ENCODE measurements around the gene PDZD7. TPM values are rescaled to one million over a fixed set of nuclear protein-coding genes. Genes with fewer than 3 reads are reported as not detected.
"Not testable (repeated sequence)": the region's sequence is repeated elsewhere in the genome, so short reads cannot be mapped to it uniquely, and the experiment has no call there.

Gene PDZD7
- total RNA-seq, 1 experiment from 2014 or later = 0.74 TPM

DNA sequence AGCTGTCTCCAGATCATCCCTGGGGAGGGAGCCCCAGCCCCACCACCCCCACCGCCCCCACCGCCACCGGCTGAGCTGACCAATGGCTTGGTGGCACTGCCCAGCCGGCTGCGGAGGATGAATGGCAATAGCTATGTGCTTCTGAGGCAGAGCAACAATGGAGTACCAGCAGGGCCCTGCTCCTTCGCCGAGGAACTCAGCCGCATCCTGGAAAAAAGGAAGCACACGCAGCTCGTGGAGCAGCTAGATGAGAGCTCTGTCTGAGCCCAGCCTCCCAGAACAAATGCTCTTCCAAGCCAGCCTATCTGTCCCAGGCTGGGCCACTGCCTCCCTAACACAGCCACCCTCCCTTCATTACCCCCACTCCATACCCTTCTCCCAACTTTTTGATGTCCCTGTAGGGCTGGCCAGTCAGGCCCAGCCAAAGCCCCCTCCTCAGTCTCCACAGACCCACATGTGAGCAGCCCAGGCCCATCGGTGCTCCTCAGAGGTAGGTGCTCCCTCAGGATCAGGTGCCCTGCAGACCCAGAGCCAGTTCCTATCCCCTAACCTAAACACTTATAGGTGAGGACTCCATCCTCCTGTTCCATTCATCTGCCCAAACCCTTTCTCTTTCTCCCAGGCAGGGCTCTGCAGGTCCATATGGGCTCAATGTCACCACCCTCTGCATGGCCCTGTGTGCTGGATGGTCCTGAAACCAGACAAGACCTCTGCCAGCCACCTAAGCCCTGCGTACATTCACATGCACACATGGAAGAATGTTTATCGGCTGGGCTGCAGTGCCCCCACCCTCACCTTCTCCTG lies 46.9 kb downstream of the PDZD7 start:
- no peak for DNase-seq (ENCODE audit: low read depth, low spot score)
- in situ Hi-C loops (cut with HindIII; ENCODE audit: low pct_unique_long_range_greater_than_20kb, low sequenced_read_pairs) = no loop called here

DNA sequence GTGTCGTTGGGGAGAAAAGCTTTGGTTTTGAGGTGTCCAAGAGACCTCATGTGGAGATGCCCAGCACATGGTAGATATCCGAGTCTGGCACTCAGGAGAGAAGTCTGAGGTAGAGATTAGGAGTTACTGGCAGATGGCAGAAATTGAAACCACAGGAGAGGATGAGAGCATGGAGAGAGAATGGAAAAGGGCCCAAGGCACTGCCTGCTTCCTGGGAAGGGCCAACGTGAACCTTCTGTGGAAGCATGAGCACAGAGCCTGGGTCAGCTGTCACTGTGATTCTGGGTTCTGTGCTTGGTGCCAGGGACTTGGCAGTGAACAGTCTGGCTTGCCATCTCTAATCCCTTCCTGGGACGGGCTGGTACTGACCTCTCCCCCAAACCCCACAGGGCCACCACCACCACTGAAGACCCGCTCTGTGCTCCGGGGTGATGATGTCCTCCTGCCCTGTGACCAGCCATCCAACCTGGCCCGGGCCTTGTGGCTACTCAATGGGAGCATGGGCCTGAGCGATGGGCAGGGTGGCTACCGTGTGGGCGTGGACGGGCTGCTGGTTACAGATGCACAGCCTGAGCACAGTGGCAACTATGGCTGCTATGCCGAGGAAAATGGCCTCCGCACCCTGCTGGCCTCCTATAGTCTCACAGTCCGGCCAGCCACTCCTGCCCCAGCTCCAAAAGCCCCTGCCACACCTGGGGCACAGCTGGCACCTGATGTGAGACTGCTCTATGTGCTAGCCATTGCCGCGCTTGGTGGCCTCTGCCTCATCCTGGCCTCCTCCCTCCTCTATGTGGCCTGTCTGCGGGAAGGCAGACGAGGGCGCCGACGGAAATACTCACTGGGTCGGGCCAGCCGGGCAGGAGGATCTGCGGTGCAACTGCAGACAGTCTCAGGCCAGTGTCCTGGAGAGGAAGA lies 47.8 kb downstream of the PDZD7 start:
- DNase-seq (ENCODE audit: low read depth, low spot score) = no peak
- in situ Hi-C loops (cut with HindIII; ENCODE audit: low pct_unique_long_range_greater_than_20kb, low sequenced_read_pairs) = no loop called here

DNA sequence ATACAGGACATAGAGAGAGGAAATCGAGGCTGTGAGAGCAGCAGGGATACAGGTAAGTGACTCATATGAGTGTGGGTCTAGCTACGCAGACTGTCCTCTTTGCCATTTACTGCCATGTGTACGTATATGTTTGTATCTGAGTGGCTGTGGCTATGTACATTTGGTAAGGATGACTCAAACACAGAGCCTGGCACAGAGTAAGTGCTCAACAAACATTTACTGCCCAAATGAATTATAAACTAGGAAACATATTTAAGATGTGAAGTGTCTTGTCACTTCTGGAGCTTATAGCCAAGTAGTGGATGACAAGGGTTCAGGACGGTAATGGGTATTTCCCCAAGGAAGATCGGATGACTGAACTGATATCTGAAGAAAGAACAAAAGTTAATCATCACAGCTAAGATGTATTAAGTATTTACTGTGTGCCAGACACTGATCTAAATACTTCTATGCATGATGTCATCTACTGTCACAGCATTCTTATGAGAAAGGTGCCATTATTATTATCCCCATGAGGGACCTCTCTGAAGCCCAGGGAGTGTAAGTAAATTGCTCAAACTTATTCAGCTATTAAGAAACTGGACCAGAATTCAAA lies 49.7 kb downstream of the PDZD7 start:
- DNase-seq (ENCODE audit: low read depth, low spot score) = no peak
- in situ Hi-C loops (cut with HindIII; ENCODE audit: low pct_unique_long_range_greater_than_20kb, low sequenced_read_pairs) = no loop called here

DNA sequence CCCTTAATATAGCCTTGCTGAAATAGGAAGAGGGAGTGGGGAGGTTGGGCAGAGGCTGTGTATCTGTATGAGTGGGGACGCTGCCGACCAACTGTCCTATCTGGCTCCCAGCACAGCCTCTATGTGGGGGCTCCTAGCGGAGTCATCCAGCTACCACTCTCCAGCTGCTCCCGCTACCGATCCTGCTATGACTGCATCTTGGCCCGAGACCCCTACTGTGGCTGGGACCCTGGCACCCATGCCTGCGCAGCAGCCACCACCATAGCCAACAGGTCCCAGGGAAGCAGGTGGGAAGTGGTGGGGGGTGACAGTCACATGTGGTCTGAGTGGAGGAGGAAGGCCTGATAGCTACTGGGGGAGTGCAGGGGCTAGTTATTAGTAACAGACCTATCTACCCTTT lies 50.2 kb downstream of the PDZD7 start:
- in situ Hi-C loops (cut with HindIII; ENCODE audit: low pct_unique_long_range_greater_than_20kb, low sequenced_read_pairs) = no loop called here
- no peak for DNase-seq (ENCODE audit: low read depth, low spot score)

DNA sequence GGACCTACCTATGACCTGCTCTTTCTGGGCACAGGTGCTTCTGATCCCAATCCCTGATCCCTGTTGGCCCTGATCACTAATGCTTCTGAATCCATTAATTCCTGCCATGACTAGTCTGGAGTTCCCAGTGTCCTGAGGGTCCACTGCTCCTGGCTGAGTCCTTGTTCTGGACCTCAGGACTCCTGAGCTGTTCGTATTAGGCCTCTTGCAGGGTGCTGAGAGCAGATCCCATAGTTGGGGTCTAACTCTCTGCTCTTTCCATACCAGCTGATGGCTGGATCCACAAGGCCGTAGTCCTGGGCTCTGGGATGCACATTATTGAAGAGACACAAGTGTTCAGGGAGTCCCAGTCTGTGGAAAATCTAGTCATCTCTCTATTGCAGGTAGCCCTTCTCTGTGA lies 50.6 kb downstream of the PDZD7 start:
- in situ Hi-C loops (cut with HindIII; ENCODE audit: low pct_unique_long_range_greater_than_20kb, low sequenced_read_pairs) = no loop called here

DNA sequence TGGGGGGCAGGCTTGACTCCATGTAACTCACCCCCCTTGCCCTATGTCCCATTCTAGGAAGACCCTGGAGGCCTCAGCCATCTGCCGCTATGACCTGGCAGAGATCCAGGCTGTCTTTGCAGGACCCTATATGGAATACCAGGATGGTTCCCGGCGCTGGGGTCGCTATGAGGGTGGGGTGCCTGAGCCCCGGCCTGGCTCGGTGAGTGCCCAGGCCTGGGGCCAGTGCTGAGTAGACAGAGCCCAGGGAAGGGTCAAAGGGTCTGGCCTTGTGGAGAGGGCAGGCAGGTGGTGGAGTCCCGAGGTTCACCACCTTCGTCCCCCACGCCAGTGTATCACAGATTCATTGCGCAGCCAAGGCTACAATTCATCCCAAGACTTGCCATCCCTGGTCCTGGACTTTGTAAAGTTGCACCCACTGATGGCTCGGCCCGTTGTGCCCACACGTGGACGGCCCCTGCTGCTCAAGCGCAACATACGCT lies 51.1 kb downstream of the PDZD7 start:
- DNase-seq (ENCODE audit: low read depth, low spot score) = no peak
- in situ Hi-C loops (cut with HindIII; ENCODE audit: low pct_unique_long_range_greater_than_20kb, low sequenced_read_pairs) = no loop called here

More for the DNA sequence above, 50.6 kb downstream of the PDZD7 start:
- no peak for DNase-seq (ENCODE audit: low read depth, low spot score)

DNA sequence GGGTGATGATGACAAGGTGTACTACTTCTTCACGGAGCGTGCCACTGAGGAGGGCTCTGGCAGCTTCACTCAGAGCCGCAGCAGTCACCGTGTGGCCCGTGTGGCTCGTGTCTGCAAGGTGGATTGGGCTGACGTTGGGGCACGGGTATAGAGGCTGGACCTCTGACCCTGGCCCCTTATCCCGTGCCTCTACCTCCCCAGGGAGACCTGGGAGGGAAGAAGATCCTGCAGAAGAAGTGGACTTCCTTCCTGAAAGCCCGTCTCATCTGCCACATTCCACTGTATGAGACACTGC lies 52.1 kb downstream of the PDZD7 start:
- in situ Hi-C loops (cut with HindIII; ENCODE audit: low pct_unique_long_range_greater_than_20kb, low sequenced_read_pairs) = no loop called here
- DNase-seq (ENCODE audit: low read depth, low spot score) = no peak

DNA sequence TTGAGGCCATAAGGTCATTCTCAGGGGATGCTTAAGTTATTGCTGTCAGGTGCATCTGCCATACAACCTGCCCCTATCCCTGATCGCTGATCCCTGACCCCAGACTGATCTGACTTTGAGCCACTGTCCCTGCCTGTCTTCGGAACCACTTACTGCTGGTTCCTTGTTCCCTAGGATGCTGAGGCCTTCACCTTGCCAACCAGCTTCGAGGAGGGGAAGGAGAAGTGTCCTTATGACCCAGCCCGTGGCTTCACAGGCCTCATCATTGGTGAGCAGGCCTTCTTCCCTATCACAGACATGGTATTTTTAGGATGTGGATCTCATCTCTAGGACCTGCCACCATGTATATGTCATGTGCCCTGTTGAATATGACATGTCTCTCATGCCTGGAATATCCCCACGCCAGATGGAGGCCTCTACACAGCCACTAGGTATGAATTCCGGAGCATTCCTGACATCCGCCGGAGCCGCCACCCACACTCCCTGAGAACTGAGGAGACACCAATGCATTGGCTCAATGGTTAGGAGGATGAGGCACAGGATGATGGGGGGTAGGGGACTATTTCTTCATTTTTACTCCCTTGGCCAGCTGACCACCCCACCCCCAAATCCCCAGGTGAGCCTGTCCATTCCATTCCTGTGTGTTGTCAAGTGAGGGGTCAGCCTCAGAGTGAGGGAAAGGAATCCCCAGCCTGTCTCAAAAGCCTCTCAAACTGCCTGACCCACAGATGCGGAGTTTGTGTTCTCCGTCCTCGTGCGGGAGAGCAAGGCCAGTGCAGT lies 52.6 kb downstream of the PDZD7 start:
- DNase-seq (ENCODE audit: low read depth, low spot score) = no peak
- in situ Hi-C loops (cut with HindIII; ENCODE audit: low pct_unique_long_range_greater_than_20kb, low sequenced_read_pairs) = no loop called here

DNA sequence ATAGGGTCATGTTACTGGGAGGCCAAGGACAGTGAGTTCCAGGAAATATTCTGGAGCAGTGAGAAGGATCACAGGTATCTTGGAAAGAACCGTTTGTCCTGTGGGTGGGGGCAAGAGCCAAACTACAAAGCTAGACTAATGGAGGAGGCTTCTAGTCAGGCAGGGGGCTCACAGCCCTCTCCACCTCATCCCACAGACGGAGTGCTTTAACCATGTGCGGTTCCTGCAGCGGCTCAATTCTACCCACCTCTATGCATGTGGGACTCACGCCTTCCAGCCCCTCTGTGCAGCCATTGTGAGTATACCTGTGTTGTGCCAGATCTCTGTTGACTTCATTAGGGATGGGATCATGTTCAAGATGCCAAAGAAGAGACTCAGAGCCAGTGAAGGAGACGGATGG lies 53.5 kb downstream of the PDZD7 start:
- in situ Hi-C loops (cut with HindIII; ENCODE audit: low pct_unique_long_range_greater_than_20kb, low sequenced_read_pairs) = no loop called here
- no peak for DNase-seq (ENCODE audit: low read depth, low spot score)

DNA sequence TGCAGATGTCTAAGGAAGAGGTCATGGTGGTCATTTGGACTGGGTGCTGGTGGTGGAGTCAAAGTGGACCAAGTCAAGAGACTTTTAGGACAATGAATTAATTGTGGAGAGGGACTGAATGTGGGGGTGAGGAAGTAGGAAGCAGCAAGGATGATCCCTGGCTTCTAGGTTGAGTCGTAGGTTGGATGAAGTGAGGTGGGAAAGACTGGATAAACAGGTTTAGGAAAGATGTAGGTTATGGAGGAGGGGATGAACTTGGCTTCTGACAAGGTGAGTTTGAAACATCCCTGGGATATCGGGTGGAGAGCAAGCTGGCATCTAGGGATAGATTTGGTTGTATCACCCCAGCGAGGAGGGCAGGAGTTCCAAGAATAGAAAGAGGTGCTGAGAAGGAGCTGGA lies 54.0 kb downstream of the PDZD7 start:
- in situ Hi-C loops (cut with HindIII; ENCODE audit: low pct_unique_long_range_greater_than_20kb, low sequenced_read_pairs) = no loop called here
- no peak for DNase-seq (ENCODE audit: low read depth, low spot score)

DNA sequence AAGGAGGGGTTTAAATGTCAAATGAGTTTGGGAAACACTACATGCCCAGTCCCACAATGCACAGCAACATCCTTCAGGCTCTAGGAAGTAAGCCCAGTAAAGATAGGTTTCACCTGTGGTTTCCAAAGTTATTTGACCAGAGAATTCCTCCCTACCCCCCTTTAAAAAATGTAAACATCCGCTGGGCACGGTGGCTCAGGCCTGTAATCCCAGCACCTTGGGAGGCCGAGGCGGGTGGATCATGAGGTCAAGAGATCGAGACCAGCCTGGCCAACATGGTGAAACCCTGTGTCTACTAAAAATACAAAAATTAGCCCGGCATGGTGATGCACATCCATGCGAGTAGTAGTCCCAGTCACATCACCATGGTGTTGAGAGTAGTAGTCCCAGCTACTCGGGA lies 55.5 kb downstream of the PDZD7 start:
- DNase-seq (ENCODE audit: low read depth, low spot score); in situ Hi-C loops (cut with HindIII; ENCODE audit: low pct_unique_long_range_greater_than_20kb, low sequenced_read_pairs): not testable (repeated sequence)

DNA sequence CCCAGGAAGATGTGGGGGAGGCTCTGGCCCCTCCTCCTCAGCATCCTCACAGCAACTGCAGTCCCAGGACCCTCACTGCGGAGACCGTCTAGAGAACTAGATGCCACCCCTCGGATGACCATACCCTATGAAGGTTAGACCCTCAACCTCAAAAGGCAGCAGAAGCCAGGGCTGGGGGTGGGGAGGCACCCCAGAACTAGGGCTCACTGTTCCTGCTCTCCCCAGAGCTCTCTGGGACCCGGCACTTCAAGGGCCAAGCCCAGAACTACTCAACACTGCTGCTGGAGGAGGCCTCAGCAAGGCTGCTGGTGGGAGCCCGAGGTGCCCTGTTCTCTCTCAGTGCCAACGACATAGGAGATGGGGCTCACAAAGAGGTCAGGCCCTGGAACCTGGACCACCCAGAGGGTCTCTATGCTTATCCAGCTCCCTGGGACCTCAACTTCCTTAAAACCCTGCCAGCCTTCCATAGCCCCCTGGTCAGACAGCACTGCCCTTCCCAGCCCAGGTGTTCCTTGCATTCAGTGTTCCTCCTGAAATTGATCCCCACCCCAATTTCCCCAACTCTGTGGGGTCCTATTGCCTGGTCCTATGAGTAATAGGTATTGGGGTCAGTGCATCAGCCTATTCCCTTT lies 57.9 kb downstream of the PDZD7 start:
- in situ Hi-C loops (cut with HindIII; ENCODE audit: low pct_unique_long_range_greater_than_20kb, low sequenced_read_pairs) = no loop called here
- DNase-seq (ENCODE audit: low read depth, low spot score) = no peak

DNA sequence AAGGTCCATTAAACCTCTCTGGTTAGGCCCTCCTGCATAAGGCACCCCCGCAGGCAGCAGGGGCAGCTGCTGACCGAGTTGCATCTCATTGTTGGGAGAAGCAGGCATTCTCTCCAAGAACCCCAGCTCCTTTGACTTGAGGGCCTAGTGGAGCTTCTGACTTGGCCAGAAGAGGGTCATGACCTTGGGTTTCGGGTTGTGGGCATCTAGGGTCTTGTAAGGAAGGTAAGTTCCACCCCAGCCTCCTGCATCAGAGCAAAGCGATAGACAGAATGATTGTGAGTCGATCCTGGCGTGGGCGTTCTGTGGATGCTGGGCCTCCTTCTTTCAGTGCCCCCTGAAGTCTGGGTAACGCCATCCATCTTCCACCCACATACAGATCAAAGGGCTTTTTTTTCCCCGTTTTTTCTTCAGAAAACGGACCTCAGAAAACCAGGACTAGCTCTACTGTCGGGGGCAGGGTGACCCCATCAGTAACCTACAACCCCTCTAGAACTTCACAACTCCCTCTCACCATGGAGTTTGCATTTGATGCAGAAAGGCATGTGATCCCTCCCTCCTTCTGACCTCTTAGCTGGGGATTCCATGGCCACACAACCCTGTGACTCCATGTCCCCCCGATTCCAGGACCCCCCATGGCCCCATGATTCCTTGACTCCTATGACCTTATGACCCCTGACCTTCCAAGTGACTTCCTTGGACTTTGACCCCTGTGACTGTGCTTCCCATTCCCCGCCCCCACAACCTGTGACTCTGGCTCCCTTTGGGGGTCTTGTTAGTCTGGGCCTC lies 58.6 kb downstream of the PDZD7 start:
- in situ Hi-C loops (cut with HindIII; ENCODE audit: low pct_unique_long_range_greater_than_20kb, low sequenced_read_pairs) = no loop called here
- no peak for DNase-seq (ENCODE audit: low read depth, low spot score)

DNA sequence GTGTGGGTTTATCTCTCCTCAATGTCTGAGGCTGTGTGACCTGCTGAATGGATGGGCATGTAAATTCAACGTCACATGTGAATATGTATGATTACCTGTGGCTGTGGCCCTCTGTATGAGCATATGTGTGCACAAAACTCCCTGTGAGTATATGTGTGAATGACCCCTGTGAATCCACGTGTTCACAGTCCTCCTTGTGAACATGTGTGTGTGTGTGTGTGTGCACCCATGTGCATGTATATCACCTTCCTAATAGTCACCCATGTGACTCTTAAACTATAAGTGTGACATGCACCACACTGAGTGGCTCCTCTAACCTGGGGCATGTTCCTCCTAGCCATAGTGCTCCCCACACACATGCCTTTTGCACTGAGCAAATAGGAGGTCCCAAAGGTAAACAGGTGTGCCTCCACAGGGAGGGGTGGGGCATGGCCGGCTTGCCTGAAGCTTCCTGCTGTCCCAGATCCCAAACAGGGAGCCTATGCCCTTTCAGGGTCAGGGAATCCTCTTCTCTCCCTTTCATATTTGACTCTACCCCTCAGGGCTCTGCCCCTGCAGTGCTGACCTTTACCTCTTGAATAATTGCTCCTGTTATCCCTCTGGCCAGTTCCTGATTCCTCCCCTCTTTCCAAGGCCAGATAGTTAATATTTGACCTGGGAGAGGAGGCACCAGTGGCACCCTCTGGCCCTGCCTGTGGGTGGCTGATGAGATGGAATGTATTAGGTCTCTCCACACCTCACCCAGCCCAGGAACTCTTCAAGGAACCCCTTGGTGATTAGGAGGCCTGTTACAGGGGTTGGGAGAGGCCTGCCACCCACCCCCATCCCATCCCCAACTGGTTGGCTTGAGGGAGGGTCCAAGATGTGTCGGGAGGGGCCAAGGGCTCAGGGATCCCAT lies 59.8 kb downstream of the PDZD7 start:
- no peak for DNase-seq (ENCODE audit: low read depth, low spot score)
- in situ Hi-C loops (cut with HindIII; ENCODE audit: low pct_unique_long_range_greater_than_20kb, low sequenced_read_pairs) = no loop called here

DNA sequence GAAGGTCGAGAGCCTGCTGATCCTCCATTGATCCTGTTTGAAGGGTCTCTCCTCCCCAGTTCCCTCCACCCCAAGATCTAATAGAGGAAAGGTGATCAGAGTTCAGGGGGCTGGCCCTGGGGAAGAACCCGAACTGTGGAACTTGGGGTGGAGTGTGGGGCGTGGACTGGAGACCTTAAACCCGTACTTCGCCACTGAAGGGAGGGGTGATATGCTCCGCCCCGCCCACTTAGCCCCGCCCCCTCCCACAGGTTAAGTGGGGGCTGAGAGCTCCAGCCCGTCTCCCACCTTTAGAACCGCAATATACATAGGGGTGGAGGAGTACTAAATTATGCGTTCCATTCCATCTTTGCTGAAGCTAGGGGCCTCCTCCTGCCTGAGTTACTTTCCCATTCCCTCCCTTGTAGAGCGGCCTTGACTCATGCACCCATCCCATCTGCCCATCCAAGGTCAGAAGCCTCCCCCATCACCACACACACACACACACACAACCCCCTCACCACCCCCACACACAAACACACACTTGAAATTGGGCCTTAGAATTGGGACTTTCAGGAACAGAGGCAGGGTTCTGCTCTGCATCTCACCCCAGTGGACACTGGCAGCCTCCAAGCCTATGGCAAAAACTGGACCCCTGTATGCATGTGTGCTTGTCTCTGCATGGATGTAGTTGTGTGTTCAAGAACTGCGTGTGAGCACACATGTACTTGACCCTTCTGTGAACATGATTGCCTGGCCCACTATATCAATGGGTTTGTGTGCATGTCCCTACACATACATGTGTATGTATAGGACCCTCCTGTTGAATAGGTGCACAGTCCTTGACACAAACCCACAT lies 60.6 kb downstream of the PDZD7 start:
- in situ Hi-C loops (cut with HindIII; ENCODE audit: low pct_unique_long_range_greater_than_20kb, low sequenced_read_pairs) = no loop called here

More for the DNA sequence above, 60.6 kb downstream of the PDZD7 start:
- DNase-seq (ENCODE audit: low read depth, low spot score) = peak; percentile 19

Measured in SK-MEL-5 (cell line).